HuH-7 (cell line): ENCODE data around the gene ADA.
"Not testable (repeated sequence)": the region's sequence is repeated elsewhere in the genome, so short reads cannot be mapped to it uniquely, and the experiment has no call there.

Experiments
- DNase-seq: peaks from one replicate; pipeline ENCODE4 v3.0.0; 2011; ENCODE audit warnings: low spot score

ADA gene

GRCh38 chr20:44651684-44652423, at the start of gene ADA:
Gene ADA (minus strand): TSS chr20:44651699. CDS start chr20:44651607, 92 bp downstream.
- peak; percentile 63 for DNase-seq

DNA sequence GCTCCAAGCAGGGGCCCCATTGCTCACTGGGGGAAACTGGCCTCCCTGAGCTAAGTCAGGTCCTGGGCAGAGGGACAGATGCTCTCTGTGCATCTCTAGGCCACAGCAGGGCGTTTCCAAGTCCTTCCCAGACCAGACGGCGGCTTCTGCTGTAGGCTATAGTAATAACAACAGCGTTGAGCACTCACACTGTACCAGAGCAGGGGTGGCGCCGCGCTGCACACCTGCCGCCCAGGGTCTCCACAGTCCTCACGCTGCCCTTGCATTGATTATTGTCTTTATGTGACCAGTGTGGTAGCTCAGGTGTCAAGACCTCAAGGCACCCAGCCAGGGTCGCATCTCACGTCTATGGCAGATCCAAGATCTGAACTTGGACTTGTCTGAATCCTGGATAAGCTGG, 48.8 kb upstream of the ADA start:
- DNase-seq = no peak

DNA sequence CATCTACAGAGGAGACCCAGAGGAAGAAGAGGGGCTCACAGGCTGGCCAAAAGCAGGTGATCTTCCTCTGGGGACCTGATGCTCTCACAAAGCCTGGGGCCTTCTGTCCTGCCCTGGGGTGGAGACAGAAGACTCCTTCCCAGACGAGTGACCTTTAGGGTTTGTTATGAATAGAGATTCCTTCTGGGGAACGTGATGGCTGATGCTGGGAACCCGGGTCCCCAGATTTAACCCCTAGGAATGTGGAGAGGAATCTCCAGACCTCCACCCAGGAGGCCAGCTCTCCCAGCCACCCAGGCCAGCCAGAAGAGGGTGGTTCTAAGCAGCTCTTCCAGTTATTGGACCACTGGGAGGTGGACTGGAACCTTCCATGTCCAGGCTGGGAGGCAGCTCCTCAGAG, 46.9 kb upstream of the ADA start:
- no peak for DNase-seq

GRCh38 chr20:44697041-44697440, 45.5 kb upstream of the ADA start:
- not testable (repeated sequence) for DNase-seq

DNA sequence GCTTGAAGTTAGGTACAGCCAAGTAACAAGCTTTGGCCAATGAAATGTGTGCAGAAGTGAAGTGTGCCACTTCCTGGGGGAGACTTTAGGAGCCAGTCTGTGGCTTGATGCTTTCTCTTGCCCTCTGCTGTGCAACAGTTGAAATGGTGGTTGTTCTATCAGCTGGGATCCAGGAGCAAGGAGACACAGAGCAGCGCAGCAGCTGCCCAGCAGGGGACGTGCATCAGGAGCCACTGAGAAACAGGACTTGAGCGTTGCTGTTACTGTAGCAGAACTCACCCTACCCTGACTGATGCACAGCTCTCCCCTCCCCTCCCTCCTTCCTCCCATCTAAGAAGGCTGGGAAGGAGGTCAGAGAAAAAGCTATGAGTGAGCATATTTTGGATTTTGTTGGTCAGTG, 44.8 kb upstream of the ADA start:
- DNase-seq = no peak

DNA sequence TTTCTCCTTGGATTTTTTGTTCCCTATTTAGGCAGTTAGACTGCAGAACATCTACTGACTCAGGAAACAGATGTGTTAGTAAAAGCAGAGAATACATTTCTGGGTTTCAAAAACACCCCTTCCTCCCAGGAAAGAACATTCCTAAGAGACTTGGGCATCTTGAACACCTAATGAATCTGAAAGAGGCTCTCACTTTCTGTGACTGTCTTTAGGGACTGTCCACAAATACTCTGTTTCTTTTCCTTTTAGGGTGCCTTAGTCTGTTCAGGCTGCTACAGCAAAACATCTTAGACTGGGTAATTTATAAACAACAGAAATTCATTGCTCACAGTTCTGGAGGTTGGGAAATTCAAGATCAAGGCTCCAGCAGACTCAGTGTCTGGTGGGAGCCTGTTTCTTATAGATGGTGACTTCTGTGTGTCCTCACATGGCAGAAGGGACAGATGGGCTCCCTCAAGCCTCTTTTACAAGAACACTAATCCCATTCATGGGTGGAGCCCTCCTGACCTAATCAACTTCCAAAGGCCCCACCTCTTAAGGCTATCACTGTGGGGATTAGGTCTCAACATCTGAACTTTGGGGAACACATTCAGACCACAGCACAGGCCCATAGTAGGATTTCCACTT, 44.3 kb upstream of the ADA start:
- no peak for DNase-seq

DNA sequence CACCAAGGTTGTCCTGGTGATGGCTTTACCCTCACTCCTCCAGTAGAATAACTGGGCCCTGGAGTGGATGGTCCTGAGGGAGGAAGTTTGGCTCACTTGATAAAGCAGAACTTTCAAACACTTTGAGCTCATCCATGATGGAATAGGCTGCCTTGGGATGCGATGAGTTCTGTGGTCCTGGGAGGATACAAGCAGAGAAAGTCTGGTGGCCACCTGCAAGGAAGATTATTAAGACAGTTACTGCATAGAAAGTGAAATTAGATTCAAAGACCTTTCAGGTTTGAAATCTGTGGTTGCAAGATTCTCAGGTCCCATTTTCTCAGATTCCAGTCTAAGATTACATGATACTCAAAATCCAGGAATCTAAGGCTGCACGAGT, 43.8 kb upstream of the ADA start:
- DNase-seq = no peak

DNA sequence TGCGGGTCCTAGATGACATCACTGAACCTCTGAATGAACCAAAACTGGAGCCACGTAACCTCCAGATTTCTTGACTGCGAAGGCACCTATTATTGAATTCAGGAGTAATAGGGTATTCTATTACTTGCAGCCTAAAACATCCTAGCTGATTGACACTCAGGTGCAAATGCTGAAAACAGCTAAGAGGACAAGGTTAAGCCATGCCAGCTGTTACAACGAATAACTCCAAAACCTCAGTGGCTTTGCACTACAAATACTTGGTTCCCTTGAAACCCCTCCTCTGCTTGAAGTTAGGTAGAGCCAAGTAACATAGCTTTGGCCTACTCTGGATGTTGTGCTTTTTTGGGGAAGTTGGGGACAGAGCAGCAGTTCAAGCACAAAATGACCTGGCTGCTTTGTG, 42.7 kb upstream of the ADA start:
- DNase-seq = no peak

- no peak for DNase-seq
Measured at GRCh38 chr20:44693627-44694026, 42.1 kb upstream of the ADA start.

DNA sequence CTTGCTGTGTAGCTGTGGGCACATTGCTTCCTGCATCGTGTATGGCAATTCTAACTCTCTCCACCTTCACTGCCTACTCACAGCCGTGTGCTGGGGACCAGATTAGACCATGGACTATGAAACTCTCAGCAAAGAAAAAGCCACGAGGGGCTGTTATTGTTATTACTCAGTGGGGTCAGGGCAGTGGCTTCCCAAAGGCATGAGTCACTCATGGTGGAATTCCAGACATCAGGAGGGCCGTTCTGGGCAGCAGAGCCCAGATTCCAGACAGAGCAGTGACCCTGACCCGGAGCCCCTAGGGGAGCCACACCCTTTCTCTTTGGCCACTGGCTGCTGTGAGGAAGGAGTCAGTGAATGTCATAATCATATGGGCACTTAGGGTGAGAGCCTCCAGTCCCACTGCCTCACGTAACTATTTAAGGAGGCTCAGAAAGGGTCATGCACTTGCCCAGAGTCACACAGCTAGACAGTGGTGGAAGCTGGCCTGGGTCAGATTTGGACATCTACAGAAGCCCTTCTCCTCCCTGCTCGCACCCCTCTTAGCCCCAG, 41.5 kb upstream of the ADA start:
- DNase-seq = no peak

- DNase-seq = no peak
Measured at GRCh38 chr20:44691424-44692423, 40.2 kb upstream of the ADA start.

DNA sequence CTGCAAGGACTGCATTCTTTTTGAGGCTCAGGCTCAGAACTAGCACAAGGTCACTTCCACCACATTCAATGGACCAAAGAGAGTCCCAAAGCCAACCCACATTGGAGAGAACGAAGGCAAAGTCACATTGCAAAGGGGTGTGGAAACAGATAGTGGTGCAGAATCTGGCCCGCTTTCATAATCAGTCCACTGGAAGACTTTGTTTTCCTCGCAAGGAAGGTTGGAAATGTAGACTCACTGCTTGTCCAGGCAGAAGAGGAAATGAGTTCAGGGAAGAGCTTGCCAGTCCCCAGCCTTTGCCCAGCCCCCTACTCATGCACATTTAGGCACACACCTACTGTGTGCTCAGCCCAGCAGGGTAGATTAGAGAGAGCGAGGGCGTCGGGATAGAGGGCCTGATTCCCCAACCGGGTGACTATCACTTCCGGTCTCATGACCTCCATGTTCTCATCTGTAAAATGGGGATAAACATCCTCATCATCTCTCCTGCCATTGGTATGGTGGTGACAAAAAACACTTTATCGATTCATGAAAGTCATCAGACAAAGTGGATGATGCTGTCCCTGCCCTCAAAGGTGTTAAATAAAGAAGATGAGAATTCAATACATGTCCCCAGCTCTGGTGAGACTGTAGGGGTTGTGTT, 39.4 kb upstream of the ADA start:
- DNase-seq = no peak

DNA sequence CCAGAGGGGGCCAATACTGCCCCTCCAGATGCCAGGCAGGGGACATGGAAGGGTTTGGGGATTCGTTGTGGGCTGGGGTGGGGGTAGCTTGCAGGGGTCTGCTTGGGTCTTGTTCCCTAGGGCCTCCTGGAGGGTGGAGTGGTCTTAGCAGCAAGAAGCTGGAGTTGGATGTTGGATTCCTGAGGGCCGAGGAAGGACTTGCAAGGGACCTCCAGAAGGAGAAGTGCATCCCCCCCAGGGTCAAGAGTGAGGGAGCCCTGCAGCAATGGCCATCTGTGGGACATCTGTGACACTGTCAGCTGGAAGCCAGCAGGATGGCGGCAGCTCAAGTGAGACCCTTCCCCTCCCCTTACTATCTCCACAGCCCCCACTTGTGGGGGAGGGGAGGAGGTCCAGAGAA, 38.3 kb upstream of the ADA start:
- no peak for DNase-seq

GRCh38 chr20:44688053-44688625, 36.6 kb upstream of the ADA start:
- no peak for DNase-seq

DNA sequence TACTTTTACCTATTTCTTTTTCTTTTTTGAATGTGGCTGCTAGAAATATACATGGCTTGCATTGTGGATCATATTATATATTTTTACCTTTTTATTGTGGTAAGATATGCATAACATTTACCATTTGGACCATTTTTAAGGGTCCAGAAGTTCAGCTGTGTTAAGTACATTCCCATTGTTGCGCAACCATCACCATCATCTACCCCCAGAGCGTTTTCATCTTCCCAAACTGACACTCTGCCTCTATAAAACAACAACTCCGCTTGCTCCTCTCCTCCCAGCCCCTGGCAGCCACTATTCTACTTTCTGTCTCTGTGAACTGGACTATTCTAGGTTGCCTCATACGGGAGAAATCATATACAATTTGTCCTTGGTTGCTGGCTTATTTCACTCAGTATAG, 35.4 kb upstream of the ADA start:
- no peak for DNase-seq

GRCh38 chr20:44684047-44684967, 32.8 kb upstream of the ADA start:
- DNase-seq = no peak

- no peak for DNase-seq
Measured at GRCh38 chr20:44683263-44684046, 32.0 kb upstream of the ADA start.

DNA sequence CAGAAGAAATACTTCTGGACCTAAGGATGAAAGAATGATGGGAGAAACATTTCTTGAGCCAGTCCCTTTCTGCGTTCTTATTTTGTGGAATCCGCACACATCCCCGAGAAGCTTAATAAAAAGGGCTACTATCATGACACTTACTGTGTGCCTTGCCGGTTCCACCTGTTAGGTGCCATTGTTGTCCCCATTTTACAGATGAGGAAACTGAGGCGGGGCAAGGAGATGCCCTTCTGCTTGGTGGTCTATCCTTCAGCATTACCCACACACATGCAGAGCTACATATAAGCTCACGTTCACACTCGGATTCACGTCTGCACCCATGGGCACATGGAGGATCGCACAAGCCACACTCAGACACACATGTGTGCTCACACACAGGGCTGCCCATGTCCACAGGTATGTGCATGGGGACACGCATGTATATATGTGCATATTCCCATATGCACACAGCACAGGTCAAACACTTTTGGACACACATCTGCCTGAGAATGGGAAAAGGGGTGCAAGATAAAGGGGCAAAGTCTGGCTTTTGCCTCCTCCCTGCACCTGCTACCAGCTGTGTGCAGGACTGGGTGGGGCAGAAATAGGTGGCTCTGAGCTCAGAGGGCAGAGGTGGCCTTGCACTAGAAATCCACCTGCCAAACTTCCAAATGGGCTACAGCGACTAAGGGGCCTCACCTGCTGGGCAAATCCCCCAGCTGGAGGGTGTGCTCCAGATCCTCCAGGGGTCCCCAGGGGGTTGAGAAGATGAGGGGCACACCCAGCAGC, 30.5 kb upstream of the ADA start:
- DNase-seq = no peak
